NAMALWA (cell line): ENCODE results near the gene TSPAN17.
A peak's percentile ranks its signal among the peaks of the same experiment; 100 is the strongest.
"Not testable (repeated sequence)": the region's sequence is repeated elsewhere in the genome, so short reads cannot be mapped to it uniquely, and the experiment has no call there.

Experiments used
- DNase-seq: peaks from one replicate; pipeline ENCODE4 v3.0.0-alpha.2; 2015; ENCODE audit warnings: low spot score

The TSPAN17 gene

GRCh38 chr5:176647030-176647842, at the start of gene TSPAN17:
TSPAN17 (plus strand) TSS chr5:176647484; CDS start chr5:176647616, 132 bp downstream.
- peak; percentile 98 for DNase-seq

GRCh38 chr5:176599749-176600430, 47.4 kb upstream of the TSPAN17 start:
- not testable (repeated sequence) for DNase-seq

GRCh38 chr5:176601901-176602482, 45.3 kb upstream of the TSPAN17 start:
- DNase-seq: no peak

GRCh38 chr5:176603091-176603490, 44.2 kb upstream of the TSPAN17 start:
- DNase-seq: no peak

GRCh38 chr5:176606032-176606431, 41.3 kb upstream of the TSPAN17 start:
- DNase-seq: no peak

GRCh38 chr5:176606875-176607274, 40.4 kb upstream of the TSPAN17 start:
- DNase-seq: no peak

- DNase-seq: no peak
Observed at GRCh38 chr5:176608142-176608705, 39.1 kb upstream of the TSPAN17 start.

GRCh38 chr5:176608937-176609723, 38.2 kb upstream of the TSPAN17 start:
- no peak for DNase-seq

- DNase-seq: peak; percentile 77
Observed at GRCh38 chr5:176609724-176610434, 37.4 kb upstream of the TSPAN17 start, which contains the start of gene GPRIN1. GPRIN1 (minus strand) TSS chr5:176610156; CDS start chr5:176599834, 10,322 bp downstream.

GRCh38 chr5:176610435-176610773, 36.9 kb upstream of the TSPAN17 start:
- DNase-seq: no peak

GRCh38 chr5:176611435-176611834, 35.8 kb upstream of the TSPAN17 start:
- no peak for DNase-seq

GRCh38 chr5:176612008-176612407, 35.3 kb upstream of the TSPAN17 start:
- DNase-seq: no peak

GRCh38 chr5:176612855-176613254, 34.4 kb upstream of the TSPAN17 start:
- no peak for DNase-seq

GRCh38 chr5:176614805-176615478, 32.3 kb upstream of the TSPAN17 start:
- no peak for DNase-seq

GRCh38 chr5:176616511-176616910, 30.8 kb upstream of the TSPAN17 start:
- no peak for DNase-seq

- no peak for DNase-seq
Observed at GRCh38 chr5:176618783-176619182, 28.5 kb upstream of the TSPAN17 start.

GRCh38 chr5:176619203-176619568, 28.1 kb upstream of the TSPAN17 start:
- DNase-seq: no peak

GRCh38 chr5:176619569-176620332, 27.5 kb upstream of the TSPAN17 start:
- no peak for DNase-seq

- no peak for DNase-seq
Observed at GRCh38 chr5:176620333-176620981, 26.8 kb upstream of the TSPAN17 start.
